ENCODE results near the gene CHTF8.

DNA sequence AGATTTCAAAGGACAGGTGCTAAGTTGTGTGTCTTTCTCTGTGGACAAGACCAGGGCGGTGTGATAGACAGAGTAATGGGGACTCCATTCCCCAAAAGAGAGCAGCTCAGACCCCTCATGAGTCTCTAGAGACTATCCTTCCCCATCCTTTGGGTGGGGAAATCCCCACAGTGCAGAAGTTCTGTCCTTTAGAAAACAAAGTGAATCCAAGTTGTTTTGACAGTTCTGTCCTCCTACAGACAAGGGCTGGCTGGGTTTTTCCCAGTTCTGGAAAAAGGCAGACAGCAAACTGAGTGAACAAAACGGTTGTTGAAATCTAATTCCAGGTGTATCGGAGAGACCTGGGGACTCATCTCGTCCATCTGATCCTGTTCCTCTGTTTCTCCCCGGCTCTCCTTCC, 37.9 kb downstream of the CHTF8 start:
- TF ChIP-seq, protein P1, sequence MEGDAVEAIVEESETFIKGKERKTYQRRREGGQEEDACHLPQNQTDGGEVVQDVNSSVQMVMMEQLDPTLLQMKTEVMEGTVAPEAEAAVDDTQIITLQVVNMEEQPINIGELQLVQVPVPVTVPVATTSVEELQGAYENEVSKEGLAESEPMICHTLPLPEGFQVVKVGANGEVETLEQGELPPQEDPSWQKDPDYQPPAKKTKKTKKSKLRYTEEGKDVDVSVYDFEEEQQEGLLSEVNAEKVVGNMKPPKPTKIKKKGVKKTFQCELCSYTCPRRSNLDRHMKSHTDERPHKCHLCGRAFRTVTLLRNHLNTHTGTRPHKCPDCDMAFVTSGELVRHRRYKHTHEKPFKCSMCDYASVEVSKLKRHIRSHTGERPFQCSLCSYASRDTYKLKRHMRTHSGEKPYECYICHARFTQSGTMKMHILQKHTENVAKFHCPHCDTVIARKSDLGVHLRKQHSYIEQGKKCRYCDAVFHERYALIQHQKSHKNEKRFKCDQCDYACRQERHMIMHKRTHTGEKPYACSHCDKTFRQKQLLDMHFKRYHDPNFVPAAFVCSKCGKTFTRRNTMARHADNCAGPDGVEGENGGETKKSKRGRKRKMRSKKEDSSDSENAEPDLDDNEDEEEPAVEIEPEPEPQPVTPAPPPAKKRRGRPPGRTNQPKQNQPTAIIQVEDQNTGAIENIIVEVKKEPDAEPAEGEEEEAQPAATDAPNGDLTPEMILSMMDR (optimal IDR thresholded peaks at IDR 0.05 in 1 of 3, IDR thresholded peaks at IDR 0.05 in 1 of 3, conservative IDR thresholded peaks at IDR 0.05 in 1 of 3; ENCODE audit: extremely low read depth in 1 of 3, insufficient read depth in 2 of 3, low read length in 3 of 3) = no peak
- TF ChIP-seq EZH2 (IDR thresholded peaks at IDR 0.05; ENCODE audit: low read length) = no peak

Data from keratinocyte (primary cell).